Stimulated activated CD4-positive, alpha-beta T cell treated with anti-CD3 and anti-CD28 coated beads, Interleukin-1b, Interleukin-23, amount 100 ng/mL, for 4 hours (primary cell): Measurements from ENCODE around the gene PPEF2.
"Not testable (repeated sequence)": the region's sequence is repeated elsewhere in the genome, so short reads cannot be mapped to it uniquely, and the experiment has no call there.

Experiments
- DNase-seq, 2 donors: peaks; one replicate each; pipeline ENCODE4 v3.0.0-alpha.2; 2020; ENCODE audit warnings: low read depth in 2 of 2

The PPEF2 gene

GRCh38 chr4:75902352-75902751 is at the start of gene PPEF2:
PPEF2 (minus strand) TSS chr4:75902452; CDS start chr4:75896325, 6,127 bp downstream.
- no peak for DNase-seq

- no peak for DNase-seq
Measured at GRCh38 chr4:75950213-75950815, 48.1 kb upstream of the PPEF2 start.

GRCh38 chr4:75948822-75949444 is 46.7 kb upstream of the PPEF2 start:
- no peak for DNase-seq

- DNase-seq: peak; percentile 60 to 73
Measured at GRCh38 chr4:75940692-75941253, 38.5 kb upstream of the PPEF2 start, which contains the start of gene NAAA. NAAA (minus strand) TSS chr4:75941013; CDS start chr4:75940949, 64 bp downstream.

- DNase-seq: peak; percentile 57 to 73
Measured at GRCh38 chr4:75939890-75940691, 37.8 kb upstream of the PPEF2 start.

GRCh38 chr4:75935628-75936027 is 33.4 kb upstream of the PPEF2 start:
- no peak for DNase-seq

GRCh38 chr4:75930152-75930551 is 27.9 kb upstream of the PPEF2 start:
- no peak for DNase-seq

- DNase-seq: not testable (repeated sequence)
Measured at GRCh38 chr4:75924916-75925315, 22.7 kb upstream of the PPEF2 start.

GRCh38 chr4:75924309-75924827 is 22.1 kb upstream of the PPEF2 start:
- DNase-seq: no peak

GRCh38 chr4:75922588-75922987 is 20.3 kb upstream of the PPEF2 start:
- DNase-seq: no peak

GRCh38 chr4:75921910-75922309 is 19.7 kb upstream of the PPEF2 start:
- DNase-seq: no peak

GRCh38 chr4:75920327-75920726 is 18.1 kb upstream of the PPEF2 start:
- no peak for DNase-seq

GRCh38 chr4:75919920-75920319 is 17.7 kb upstream of the PPEF2 start:
- DNase-seq: no peak

GRCh38 chr4:75916091-75916661 is 13.9 kb upstream of the PPEF2 start:
- peak in 1 of 2 donors; percentile 2 for DNase-seq

GRCh38 chr4:75912968-75913367 is 10.7 kb upstream of the PPEF2 start:
- no peak for DNase-seq

GRCh38 chr4:75910831-75911230 is 8.6 kb upstream of the PPEF2 start:
- not testable (repeated sequence) for DNase-seq

- no peak for DNase-seq
Measured at GRCh38 chr4:75909405-75909804, 7.2 kb upstream of the PPEF2 start.

GRCh38 chr4:75908555-75908954 is 6.3 kb upstream of the PPEF2 start:
- no peak for DNase-seq

GRCh38 chr4:75907966-75908365 is 5.7 kb upstream of the PPEF2 start:
- DNase-seq: no peak

GRCh38 chr4:75904076-75904475 is 1.8 kb upstream of the PPEF2 start:
- DNase-seq: no peak

GRCh38 chr4:75898536-75898935 is 3.7 kb downstream of the PPEF2 start:
- no peak for DNase-seq
